GM21447 (cell line): Measurements from ENCODE around the gene NDUFS3.
"Not testable (repeated sequence)": the region's sequence is repeated elsewhere in the genome, so short reads cannot be mapped to it uniquely, and the experiment has no call there.

Experiments
- ATAC-seq: cut with Tn5 transposase; IDR thresholded peaks from one replicate; pipeline ENCODE4 v1.9.1; 2021; ENCODE audit not compliant: unreplicated experiment

Gene NDUFS3

DNA sequence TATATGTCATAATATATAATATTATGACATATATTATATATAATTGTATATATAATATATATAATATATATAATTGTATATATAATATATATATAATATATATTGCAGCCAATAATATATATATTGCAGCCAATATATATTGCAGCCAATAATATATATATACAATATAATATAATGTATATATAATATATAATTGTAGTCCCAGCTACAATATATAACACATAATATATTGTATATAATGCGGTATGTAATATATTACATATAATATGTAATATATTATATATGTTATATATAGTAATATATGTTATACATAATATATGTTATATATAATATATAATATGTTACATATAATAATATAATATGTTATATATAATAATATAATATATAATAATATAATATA, 20.2 kb upstream of the NDUFS3 start:
- ATAC-seq, result no peak

DNA sequence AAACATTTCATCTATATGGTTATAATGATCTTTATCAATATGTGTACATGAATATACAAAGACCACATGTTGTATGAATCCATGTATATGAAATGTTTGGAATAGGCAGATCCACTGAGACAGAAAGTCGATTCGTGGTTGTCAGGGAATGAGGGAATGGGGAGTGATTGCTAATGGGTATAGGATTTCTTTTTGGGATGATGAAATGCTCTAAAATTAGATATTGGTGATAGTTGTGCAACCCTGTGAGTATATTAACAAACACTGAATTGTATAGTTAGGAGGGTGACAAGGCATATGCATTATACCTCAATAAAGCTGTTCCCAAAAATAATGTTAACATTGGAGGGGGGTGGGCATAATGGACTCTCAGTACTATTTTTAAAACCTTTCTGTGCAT, 18.4 kb upstream of the NDUFS3 start:
- no peak for ATAC-seq

DNA sequence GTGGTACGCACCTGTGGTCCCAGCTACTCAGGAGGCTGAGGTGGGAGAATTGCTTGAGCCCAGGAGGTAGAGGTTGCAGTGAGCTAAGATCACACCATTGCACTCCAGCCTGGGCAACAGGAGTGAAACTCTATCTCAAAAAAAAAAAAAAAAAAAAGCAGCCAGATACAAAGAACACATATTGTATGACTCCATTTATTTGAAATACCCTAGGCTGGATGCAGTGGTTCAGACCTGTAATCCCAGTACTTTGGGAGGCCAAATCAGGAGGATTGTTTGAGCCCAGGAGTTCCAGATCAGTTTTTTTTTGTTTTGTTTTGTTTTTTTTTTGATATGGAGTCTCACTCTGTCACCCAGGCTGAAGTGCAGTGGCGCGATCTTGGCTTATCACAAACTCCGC, 16.5 kb upstream of the NDUFS3 start:
- not testable (repeated sequence) for ATAC-seq

DNA sequence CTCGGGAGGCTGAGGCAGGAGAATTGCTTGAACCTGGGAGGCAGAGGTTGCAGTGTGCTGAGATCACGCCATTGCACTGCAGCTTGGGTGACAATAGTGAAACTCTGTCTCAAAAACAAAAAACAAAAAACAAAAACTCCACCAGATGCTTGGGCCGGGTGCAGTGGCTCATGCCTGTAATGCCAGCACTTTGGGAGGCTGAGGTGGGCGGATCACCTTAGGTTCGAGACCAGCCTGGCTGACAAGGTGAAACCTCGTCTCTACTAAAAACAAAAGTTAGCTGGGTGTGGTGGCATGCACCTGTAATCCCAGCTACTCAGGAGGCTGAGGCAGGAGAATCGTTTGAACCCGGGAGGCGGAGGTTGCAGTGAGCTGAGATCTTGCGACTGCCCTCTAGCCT, 14.5 kb upstream of the NDUFS3 start:
- not testable (repeated sequence) for ATAC-seq

DNA sequence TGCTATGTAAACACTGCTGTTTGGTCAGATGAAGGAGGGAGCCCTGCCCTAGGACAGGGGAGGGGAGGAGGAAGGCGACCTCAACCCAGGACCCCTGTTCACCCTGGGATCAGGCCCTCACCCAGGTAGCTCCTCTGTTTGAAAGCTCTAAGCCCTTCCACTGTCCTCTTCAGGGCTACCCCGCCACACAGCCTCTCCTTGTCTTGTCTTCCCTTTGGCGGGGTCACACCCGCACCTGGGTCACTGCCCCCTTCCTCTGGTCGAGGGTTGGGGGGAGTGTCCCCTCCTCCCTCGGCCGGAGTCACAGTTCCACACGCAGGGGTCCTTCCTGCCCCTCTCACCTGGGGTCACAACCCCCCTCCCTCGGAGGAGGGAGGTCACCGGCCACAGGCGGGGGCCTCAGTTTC, 13.9 kb upstream of the NDUFS3 start:
- peak; percentile 6 for ATAC-seq

DNA sequence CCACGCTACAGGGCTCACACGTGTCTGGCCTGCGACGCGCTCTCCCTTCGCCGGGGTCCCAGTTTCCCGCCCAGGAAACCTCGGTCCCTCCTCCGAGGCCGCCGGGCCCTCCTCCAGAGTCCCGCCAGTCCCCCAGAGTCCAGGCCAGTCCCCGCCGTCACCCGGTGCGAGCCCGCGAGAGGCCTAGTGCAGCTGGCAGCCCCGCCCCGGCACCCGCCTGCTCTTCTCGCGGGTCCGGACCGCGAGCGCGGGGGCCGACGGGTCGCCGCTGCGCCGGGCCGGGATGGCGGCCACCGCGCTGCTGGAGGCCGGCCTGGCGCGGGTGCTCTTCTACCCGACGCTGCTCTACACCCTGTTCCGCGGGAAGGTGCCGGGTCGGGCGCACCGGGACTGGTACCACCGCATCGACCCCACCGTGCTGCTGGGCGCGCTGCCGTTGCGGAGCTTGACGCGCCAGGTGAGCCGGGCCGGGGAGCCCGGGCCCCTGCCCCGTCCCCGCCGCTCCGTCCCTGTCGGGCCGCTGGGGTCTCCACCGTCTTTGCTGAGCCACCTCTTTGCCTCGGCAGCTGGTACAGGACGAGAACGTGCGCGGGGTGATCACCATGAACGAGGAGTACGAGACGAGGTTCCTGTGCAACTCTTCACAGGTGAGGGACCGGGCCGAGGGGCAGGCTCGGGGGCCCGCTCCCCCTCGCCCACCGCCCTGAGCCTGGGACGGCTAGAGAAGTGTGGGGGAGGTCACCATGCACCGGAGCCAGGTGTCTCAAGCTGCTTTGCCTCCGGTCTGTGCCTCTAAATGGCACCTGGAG, 13.3 kb upstream of the NDUFS3 start, which contains the start of gene PTPMT1:
TSS of gene PTPMT1 (plus strand) at position 260 of the 809 bp plus-strand sequence. CDS start at position 284, 24 bp downstream.
- peak; percentile 81 for ATAC-seq

DNA sequence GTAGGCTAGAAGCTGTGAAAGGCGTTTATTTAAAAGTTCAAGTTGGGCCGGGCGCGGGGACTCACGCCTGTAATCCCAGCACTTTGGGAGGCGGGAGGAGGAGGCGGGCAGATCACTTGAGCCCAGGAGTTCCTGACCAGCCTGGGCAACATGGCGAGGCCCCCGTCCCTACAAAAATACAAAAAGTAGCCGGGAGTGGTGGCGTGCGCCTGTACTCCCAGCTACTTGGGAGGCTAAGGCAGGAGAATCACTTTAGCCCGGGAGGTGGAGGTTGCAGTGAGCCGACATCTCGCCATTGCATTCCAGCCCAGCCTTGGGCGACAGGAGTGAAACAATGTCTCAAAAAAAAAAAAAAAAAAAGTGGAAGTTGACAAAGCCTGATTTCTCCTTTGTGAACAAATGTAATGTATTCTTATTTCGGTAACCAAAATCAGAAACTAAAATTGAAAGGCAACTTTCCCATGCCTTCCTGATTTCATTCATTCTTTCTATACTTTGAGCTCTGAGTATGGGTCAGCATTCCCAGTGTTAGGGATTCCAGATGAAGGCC, 12.7 kb upstream of the NDUFS3 start:
- ATAC-seq, result no peak

DNA sequence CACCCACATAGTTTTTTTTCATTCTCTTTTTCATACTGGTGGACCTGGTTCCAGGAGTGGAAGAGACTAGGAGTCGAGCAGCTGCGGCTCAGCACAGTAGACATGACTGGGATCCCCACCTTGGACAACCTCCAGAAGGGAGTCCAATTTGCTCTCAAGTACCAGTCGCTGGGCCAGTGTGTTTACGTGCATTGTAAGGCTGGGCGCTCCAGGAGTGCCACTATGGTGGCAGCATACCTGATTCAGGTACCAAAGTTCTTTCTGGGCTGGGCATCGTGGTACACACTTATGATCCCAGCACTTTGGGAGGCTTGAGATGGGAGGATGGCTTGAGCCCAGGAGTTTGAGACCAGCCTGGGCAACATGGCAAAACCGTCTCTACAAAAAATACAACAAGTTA, 9.2 kb upstream of the NDUFS3 start:
- ATAC-seq, result no peak

DNA sequence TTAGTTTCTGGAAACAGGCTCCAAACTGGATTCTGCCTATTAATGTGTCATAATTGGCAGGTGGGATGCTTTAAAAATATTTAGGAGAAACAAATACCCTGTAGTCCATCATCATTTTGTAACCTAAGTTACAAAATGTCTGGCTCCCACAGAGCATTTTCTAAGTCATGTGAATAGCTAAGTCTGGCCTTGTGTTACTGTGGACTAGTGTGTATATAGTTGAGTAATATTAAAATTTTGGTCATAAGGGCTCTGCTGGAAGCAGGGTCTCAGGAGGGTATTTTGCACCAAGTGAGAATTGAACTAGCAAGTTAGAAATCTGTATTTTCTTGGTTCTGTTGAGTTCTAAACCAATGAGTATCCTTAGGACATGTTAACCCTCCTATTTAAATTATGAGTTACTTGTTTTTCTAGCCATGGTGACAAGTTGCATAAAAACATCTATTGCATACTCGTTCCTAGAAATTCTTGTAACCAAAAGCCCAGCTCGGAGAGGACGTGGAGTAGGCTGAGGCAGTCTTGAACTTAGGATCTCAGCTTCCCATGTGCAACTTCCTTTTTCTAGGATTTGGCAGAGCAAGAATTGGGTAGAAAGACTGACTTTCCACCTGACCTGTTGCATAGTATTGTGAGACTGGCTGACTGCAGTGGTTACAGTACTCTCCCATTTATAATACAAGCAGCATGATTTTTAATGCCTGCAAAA, 8.1 kb upstream of the NDUFS3 start:
- ATAC-seq, result no peak

DNA sequence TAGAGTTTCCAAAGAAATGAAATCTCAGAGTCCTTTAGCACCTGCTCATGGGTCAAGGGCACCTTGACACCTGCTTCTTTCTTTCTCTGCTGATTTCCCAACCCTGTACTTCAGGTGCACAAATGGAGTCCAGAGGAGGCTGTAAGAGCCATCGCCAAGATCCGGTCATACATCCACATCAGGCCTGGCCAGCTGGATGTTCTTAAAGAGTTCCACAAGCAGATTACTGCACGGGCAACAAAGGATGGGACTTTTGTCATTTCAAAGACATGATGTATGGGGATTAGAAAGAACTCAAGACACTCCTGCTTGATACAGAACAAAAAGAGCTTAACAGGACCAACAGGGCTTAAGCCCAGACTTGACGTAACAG, 7.5 kb upstream of the NDUFS3 start:
- no peak for ATAC-seq

DNA sequence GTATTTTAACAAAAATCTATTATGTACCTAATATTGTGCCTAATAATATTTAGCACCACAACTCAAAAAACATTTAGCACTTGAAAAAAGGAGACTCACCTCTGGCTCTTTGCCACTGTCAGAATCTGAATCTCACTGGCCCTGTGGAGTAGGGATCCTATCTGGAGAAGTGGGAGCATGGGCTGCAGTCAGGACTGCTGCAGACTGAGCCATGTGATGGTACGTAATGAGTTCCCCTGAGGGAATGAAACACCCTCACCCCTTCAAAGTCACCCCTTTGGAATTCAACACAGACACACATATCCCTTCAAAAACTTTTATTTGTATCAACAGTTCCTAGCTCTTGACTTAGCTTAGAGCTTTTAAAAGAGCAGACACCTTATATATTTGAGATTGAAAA, 7.0 kb upstream of the NDUFS3 start:
- ATAC-seq, result no peak

DNA sequence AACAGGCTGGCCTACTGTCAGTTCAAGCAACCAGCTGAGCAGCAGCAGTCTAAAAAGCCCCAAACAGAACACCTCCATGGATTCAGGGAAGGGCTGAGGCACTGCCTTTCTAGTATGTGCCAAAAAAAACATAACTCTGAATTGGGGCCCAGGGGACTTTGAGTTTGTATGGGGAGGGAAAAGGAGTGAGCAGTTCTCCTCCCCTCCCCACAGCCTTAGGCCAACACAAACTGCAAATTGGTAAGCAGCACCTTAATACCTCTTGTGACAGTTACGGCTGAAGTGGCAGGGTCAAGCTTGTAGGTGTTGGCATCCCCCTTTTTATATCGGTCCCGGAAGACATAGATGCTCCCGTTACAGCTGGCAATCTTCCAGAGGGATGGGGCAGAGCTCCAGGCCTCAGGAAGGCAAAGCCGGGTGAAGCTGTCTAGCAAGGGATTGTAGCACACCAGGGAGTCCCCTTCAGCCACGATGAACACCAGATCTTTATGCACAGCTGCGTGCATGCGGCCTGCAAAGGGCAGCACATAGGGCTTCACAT, 6.1 kb upstream of the NDUFS3 start:
- no peak for ATAC-seq

DNA sequence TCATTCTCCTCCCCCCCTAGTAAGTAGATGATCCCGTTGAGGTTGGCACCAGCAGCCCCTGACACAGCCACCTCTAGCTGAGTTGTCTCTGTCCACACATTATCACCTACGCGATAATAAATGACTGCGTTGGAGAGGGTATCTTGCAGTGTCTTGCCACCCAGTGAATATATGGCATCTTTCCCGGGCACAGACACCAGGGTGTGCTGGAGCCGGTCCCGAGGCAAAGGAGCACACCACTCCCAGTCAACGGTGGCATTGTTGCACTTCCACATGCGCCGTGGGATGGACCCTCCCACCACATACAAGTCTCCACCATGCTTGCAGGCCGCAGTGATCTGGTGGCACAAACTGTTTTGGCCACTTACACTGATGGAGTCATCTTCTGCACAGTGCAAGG, 5.6 kb upstream of the NDUFS3 start:
- no peak for ATAC-seq

DNA sequence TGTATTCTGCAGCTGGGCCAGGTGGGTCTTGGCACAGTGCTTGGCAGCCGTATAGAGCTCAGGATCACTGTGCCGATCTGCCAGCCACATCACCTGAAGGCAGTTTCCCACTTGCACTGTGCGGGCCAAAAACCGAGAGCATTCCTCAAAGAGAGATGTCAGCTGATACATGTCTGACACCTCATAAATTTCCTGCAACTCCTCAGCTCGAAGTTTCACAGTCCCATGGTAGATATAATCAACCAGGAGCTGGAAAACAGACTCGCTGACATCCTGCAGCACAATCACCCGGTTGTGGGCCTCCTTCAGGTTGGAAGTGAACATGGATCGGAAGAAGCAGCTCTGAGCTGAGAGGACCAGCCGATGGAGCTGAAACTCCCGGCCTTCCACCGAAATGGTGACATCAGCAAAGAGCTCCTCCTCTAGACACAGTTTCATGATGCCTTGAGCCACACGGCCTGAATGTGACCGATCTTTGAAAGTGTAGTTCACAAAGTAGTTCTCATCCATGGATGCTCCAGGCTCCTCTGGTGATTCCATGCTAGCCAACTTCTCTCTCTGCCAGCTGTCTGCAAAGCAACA, 1.3 kb upstream of the NDUFS3 start:
- ATAC-seq, result no peak

DNA sequence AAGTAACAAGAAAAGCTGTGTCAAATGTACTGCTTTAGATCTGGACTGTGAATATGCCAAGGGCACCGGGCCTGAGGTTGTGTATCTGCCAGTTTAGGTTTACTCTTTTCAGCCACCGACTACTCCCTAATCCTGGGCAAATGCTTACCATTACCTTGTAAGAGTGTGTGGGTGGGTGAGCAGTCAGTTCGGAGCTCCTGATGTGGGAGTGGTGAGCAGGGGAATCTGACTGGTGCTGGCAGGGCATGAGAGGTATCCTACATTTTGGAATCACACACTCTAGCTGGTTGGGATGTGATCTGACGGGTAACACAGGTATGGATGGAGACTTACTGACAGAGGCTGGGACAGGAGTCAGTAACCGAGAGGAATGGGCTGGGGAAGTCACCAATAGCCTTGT, 5.0 kb downstream of the NDUFS3 start:
- no peak for ATAC-seq

DNA sequence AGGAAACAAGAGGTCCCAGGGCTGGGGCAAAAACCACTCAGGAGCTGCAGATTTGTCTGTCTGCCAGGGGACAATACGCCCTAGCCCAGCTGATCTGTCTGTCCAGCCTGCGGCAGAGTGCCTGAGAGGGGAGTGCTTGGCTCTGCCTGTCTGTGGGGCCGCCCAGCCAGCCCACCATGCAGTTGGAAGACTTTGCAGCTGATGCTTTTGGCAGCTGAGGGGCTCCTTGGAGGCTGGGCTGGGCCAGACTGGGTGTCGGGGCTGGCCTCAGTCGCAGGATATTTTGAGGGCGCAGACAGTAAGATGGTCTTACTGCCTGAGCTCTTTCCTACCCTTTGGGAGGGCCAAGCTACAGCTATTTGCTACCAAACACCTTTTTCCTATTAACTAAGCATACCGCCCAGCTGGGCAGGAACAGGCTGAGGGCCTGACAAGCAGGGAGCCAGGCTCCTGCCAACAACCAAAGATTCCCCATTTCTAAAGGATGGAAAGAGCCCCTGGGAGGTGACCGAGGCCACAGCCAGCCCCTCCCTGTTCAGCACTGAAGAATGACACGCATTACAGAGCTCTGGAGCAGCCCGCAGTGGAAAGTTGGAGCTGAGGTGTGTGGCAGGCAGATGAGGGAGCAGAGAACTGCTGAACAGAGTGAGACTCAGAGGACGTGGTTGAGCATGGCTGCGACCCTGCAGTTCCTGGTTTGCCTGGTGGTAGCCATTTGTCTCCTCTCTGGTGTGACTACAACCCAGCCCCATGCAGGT, 7.4 kb downstream of the NDUFS3 start, which contains the start of gene FAM180B:
TSS of gene FAM180B (plus strand) at position 581 of the 758 bp plus-strand sequence. CDS start at position 672, 91 bp downstream.
- no peak for ATAC-seq

DNA sequence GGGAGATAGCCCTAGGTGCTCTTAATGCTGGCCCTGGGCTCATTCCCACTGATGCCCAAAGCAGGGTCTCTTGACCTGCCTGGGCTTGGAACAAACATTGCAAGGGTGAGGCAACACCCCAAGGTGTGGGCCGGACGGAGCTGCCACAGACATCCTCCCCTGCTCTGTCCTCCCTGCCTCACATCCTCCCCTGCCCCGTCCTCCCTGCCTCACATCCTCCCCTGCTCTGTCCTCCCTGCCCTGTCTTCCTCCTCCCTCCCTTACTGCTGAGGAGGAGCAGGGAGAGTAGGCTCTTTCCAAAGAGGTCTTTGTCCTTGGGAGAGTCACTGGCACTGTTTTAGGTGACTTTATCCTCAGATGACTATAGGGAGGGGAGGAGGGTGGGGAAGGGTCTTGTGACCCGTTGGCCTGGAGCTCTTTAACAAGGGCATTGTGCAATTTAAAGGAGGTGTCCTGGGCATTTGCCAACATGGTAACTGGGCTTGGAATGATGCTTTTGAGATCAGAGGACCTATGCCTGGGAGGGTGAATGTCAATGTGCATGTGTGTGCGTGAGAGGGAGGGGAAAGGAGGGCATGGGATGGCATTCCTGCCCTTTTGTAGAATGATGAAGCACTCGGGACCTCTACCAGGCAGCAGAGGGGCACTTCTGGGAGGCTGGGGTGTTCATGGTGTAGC, 8.3 kb downstream of the NDUFS3 start:
- no peak for ATAC-seq

DNA sequence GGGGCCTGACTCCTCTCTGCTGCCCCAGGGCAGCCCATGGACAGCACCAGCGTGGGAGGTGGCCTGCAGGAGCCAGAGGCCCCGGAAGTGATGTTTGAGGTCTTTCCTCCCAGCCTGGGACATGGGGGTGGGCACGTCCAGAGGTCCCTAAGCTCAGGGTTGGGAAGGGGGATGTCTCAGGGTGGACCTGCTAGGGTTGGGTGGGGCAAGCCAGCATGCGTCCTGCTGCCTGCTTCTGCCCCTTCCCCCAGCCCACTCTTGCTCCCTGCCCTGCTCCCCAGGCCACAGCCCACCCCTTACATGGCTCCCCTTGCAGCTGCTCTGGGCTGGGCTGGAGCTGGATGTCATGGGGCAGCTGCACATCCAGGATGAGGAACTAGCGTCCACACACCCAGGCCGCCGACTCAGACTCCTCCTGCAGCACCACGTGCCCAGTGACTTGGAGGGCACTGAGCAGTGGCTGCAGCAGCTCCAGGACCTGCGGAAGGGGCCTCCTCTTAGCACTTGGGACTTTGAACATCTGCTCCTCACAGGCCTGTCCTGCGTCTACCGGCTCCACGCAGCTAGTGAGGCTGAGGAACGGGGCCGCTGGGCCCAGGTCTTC, 9.0 kb downstream of the NDUFS3 start:
- ATAC-seq, result no peak

DNA sequence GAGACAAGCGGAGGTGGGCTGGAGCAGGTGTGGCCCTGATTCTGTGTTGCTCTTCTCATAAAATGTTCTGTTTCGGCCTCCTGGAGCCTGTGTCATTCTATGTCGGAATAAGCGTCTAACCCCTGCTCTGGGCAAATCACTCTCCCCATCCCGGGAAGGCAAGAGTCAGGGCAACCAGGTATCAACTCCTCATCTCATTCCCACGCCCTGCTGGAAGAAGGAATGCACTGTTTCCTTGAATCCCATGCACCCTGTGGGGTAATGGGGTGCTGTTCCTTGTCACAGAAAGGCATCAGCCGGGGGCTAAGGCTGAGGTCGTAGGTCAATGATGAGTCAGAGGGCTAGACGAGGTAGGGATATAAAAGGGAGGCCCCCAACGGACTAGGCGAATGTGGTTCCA, 10.2 kb downstream of the NDUFS3 start:
- ATAC-seq, result no peak

DNA sequence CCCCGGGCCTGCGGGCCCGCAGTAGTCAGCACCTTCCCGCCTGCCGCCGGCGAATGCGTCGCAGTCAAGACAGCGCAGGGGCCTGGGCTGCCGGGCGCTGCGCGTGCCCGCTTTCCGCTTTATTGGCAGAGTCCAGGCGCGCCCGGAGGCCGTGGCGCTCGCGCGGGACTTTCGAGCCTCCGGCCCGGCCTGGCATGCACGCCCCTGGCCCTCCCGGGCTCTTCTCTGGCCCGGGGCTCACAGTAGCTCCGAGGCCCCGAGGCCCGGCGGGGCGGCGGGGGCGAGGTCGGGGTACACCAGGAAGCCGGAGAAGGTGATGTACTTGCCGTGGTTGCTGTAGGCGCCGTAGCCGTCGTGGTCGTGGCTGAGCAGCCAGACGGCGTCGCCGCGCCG, 10.7 kb downstream of the NDUFS3 start:
- no peak for ATAC-seq
